ENCODE data around the gene AHDC1. TPM values are rescaled to one million over a fixed set of nuclear protein-coding genes. Genes with fewer than 3 reads are reported as not detected.
"Not testable (repeated sequence)": the region's sequence is repeated elsewhere in the genome, so short reads cannot be mapped to it uniquely, and the experiment has no call there.

AHDC1 gene
- total RNA-seq, 1 donor from 2014 or later, result 61.6 TPM

- no peak for DNase-seq (ENCODE audit: low spot score)
Observed at GRCh38 chr1:27552911-27553420, 51.0 kb downstream of the AHDC1 start.

DNA sequence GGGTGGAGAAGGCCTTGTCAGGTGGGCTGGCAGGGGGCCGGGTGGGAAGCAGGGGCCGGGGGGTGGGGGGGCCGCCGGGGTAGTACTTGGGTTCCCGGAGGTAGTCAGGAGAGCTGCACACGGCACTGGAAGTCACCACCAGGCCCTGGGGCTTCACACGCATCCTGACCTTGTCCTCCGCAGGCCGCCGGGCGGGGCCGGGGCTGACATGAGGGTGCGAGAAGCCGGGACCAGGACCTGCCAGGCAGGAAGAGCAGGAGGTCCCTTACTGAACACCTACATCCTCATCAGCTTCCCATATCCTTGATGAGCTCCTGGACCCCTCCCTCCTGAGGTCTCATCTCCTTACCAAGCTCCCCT is 52.0 kb downstream of the AHDC1 start:
- DNase-seq (ENCODE audit: low spot score), result no peak

DNA sequence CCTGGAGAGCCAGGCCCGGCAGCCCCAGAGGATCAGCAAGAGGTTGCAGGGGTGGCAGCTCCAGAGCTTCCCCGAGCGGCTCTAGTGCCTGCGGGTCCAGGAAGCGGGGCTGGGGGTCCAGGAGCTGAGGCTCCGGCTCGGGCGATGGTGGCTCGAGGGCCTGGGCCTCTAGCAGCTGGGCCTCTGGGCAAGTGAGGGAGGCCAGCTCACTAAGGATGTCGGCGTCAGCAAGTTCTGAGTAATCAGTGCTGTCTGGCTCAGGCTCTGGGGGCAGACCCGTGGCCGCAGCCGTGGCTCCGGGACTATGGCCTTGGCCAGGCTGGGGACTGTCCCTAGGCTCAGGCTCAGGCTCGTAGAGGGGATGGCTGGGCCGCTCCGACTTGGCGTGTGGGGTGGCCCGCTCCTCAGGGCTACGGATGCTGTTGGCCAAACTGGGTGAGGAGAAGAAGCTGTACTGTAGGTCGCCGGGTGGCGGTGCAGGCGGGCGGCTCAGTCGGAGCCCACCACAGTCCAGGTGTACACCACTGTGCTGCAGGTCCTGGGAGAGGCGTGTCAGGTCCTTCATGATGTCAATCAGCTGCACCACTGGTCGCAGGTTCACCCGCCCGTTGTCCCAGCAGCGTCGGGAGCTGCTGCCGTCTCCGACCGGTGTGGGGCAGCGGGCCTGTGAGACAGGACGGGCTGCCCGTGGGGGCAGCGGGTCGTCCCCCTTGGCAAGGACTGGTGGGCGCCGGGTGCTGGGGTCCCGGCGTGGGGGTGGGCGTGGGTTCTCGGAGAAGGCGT is 52.6 kb downstream of the AHDC1 start:
- no peak for DNase-seq (ENCODE audit: low spot score)

GRCh38 chr1:27550510-27551169 is 53.3 kb downstream of the AHDC1 start:
- DNase-seq (ENCODE audit: low spot score), result no peak

GRCh38 chr1:27549807-27550408 is 54.0 kb downstream of the AHDC1 start:
- no peak for DNase-seq (ENCODE audit: low spot score)

DNA sequence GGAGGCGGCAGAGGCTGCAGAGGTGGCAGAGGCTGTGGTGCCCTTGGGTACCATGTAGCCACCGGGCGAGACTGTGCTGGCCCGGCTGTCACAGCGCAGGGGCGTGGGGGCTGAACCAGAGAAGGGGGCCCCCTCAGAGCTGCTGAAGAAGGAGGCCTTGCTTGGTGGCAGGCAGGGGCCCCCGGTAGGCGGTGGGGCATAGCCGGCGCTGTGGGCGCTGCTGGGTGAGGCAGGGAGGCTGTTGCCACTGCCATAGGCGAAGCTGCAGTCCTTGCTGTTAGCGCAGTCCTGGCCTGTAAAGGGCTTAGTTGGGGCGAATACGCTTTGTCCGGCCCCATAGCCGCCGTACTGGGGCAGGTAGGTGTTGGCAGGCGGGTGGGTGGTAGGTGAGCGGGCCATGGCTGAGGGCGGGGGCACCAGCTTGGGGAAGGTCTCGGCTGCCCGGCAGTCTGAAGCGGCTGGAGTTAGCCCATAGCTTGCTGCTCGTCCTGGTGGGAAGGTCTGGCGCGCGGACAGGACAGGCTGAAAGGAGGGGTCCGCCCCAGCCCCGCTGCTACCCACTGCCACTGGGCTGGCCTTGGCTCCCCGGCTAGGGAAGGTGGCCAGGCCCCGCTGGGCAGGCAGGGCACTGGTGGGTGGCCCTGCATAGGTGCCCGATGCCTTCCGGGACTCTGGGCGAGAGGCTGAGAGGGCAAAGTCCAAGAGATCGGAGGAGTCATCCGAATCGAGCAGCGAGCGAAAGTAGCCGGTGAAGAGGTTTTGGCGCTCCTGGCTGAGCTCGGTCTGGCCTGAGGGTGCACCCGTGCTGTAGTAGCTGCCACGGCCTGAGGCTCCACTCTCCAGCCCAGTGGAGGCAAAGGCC is 54.9 kb downstream of the AHDC1 start:
- DNase-seq (ENCODE audit: low spot score), result peak; percentile 77

- no peak for DNase-seq (ENCODE audit: low spot score)
Observed at GRCh38 chr1:27548136-27548853, 55.6 kb downstream of the AHDC1 start.

DNA sequence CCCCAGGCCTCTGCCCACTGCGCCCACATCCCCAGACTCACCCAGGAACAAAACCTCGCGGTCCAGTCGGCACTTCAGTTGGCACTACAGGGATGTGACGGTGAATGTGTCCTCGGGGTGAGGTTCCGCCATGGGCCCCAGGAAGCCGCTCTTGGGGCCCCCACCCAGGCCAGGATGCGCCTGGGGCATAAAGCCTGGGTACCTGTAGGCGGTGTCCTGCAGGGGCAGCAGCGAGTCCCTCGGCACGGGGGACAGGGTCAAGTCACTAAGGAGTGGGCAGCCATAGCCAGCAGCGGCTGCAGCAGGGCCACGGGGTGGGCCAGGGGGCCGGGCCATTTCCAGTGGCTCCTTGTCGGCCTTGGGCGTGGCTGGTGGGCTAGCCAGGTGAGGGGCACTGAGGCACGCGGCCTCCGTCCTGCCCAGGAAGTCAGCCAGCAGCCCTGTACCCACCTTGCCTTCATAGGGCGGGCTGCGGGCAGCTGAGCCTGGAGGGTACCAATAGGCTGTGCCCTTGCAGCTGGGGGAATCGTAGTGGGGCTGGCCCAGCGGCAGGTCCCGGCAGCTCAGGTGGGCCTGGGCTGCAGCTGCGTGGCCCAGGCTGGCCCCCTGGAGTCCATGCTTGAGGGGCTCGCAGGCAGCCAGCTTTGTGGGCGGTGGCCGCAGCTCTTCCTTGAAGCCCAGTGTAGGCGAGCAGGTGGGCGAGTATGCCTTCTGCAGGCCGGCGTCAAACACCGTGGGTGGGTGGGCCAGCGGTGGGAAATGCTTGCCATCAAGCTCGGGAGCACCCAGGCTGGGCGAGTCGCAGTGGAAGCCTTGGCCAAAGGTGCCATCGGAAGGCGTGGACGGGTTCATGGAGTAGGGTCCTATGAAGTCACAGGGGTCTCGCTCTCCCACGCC is 56.5 kb downstream of the AHDC1 start:
- no peak for DNase-seq (ENCODE audit: low spot score)

DNA sequence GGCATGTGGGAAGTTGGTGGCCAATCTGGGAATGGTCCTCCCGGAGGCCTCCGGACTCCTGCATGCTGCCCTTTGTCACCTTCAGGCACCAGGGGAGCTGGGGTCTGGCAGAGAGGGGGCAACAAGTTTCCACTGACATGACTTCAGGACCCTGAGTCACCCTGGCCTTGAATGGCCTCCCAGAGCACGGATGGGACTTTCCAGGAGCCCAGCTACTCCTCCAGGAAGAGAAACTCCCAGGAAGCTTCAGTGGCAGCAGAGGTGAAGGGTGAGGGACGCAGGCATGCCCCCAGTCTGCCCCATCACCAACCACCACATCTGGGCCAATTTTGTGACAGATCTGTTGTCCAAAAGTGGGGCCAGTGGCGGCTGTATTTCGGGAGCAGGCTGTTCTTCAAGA is 58.1 kb downstream of the AHDC1 start:
- no peak for DNase-seq (ENCODE audit: low spot score)

GRCh38 chr1:27545271-27545670 is 58.7 kb downstream of the AHDC1 start:
- DNase-seq (ENCODE audit: low spot score), result no peak

DNA sequence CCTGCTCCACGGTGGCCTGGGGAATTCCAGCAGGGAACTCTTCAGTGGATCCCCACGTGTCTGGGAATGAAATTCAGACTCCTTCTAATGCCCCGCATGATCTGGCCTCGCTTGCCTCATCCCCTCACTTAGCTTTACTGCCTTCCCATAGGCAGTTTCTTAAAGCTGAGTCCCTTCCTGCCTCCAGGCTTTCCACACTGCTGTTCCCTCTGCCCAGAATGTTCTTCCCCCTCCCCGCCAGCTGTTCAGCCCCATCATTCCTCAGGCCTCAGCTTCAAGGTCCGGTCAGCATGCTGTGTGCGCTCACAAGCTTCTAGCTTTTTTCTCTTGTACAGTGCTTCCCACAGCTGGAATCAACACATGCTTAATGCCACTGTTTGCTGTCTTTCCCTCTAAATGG is 59.1 kb downstream of the AHDC1 start:
- DNase-seq (ENCODE audit: low spot score), result no peak

DNA sequence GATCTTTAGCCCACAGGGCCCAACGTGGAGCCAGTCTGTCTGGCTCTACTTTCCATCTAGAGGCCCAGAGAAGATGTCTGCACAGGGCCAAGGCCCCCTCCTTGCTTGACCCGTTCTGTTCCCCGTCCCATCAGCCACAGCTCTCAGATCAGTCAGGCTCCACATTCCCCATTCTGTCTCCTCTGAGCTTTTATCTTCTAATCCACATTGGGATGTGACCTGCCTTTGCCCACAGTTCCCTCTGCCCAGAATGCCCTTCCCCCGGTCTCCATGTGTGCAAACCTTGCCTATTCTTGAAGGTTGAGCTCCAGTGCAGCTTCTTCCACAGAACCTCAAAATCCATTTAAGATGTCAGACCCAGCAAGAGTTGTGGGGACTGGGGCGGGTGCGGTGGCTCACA is 60.7 kb downstream of the AHDC1 start:
- DNase-seq (ENCODE audit: low spot score), result no peak

GRCh38 chr1:27542463-27543273 is 61.3 kb downstream of the AHDC1 start:
- DNase-seq (ENCODE audit: low spot score), result peak; percentile 93

DNA sequence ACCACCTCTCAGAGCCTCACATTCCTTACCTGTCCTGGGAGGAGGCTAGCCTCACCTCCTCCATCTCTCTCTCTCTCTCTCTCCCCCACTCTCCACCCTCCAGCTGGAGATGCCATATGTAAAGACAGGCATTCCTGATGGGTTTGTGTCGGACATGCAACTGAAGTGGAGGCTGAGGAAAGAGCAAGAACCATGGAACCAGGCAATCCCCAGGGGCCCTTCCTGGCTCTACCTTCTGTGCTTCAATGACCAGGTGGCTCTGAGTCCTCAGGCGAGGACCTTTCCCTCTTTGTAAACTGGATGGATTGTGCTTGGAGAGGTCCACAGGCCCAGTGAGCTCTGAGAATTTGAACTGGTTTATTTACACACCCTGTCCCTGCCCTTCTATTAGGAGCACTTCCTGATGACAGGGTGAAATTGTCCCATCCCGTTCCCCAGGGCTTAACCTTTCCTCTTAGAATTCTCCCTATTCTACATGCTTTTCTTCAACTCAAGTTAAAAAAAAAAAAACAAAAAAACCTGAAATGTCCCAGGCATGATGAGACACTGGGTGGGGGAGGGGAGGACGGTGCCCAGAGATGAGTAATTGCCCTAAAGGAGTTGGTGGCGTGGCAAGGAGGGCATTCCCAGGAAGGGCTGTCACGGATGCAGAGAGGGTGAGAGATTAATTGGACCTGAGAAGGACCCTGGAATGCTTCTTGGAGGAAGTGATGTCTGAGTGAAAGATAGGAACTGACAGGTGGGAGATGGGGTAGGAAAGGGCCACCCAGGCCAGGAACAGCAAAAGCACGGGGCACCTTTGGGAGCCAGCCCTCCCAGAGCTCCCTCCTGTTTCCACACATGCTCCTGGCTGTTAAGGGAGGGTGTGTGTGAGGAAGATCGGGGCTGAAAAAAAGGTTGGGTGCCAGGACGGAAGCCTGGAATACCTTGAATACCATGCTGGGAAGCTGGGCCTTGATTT is 63.8 kb downstream of the AHDC1 start:
- no peak for DNase-seq (ENCODE audit: low spot score)

DNA sequence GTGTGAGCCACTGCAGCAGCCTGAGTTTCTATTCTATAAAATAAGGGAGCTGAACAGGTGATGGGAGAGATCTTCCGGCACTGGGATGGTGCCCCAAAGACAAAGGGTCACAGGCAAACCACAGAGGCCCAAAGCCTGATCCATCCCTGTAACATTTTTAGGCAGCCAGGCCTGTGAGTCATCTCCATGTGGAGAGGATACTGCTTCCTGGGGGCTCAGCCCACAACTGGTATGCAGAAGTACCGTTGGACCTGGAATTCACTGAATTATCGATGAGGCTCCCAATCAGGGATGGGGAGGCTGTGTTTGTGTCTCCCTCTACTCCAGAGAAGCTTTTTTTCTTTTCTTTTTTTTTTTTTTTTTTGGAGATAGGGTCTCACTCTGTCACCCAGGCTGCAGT is 65.2 kb downstream of the AHDC1 start:
- no peak for DNase-seq (ENCODE audit: low spot score)

DNA sequence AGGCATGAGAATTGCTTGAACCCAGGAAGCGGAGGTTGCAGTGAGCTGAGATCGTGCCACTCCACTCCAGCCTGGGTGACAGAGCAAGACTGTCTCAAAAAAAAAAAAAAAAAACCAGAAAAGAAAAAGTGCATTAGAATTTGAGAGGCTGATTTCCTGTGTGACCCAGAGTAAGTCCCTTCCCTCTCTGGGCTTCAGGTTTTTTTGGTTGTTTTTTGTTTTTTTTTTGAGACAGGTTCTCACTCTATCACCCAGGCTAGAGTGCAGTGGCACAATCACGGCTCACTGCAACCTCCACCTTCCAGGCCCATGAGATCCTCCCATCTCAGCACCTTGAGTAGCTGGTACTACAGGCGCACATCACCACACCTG is 65.7 kb downstream of the AHDC1 start:
- not testable (repeated sequence) for DNase-seq (ENCODE audit: low spot score)

DNA sequence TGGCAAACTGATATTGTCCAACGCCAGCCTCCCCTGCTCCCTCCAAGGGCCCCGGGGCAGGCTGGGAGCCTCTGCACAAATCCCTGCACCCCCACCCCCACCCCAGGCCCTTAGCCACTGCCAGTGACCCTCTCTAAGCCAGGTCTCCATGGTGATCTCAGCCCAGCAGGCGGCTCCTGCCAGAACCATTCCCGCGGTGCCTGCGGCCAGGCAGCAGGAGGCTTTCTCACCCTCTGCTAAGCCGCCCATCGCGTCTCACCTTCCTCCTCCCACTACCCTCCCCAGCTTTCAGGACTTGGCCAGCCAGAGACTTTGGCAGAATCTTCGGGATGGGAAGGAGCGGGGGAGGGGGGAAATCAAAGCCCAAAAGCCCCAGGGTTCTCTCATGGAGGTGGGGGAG is 67.2 kb downstream of the AHDC1 start:
- no peak for DNase-seq (ENCODE audit: low spot score)
